ENCODE results near the gene ADGRA1. TPM values are rescaled to one million over a fixed set of nuclear protein-coding genes. Genes with fewer than 3 reads are reported as not detected.
"Not testable (repeated sequence)": the region's sequence is repeated elsewhere in the genome, so short reads cannot be mapped to it uniquely, and the experiment has no call there.

ADGRA1 gene
- polyA plus RNA-seq, 4 donors: 0.10 to 0.22 TPM; not detected in 2

- Histone ChIP-seq H3K36me3 (ENCODE audit: control insufficient read depth in 3 of 3, insufficient read depth in 2 of 3, low read depth in 1 of 3, low read length in 3 of 3) (no peaks in the 10 kb centered on the region), H3K27ac (ENCODE audit: low read depth in 1 of 3, low read length in 2 of 3) (no peak overlapping the region), H3K4me3 (ENCODE audit: low read depth in 1 of 3, low read length in 3 of 3) (no peak overlapping the region), H3K9me3 (ENCODE audit: control insufficient read depth in 2 of 2, insufficient read depth in 1 of 2, low read depth in 1 of 2, low read length in 1 of 2) (no peaks in the 10 kb centered on the region), H3K4me1 (ENCODE audit: control insufficient read depth in 3 of 3, insufficient read depth in 2 of 3, low read depth in 1 of 3, low read length in 2 of 3) (no peaks in the 10 kb centered on the region), H3K27me3 (ENCODE audit: control insufficient read depth in 3 of 3, insufficient read depth in 3 of 3, low read length in 3 of 3) (no peaks in the 10 kb centered on the region)
- DNase-seq (no peak), FAIRE-seq (no peak)
- 68 to 79% (median 73%) methylated on average over 18 of the region's 18 CpGs for WGBS, 3 donors
Measured at GRCh38 chr10:133131053-133131452, 43.3 kb downstream of the ADGRA1 start.

GRCh38 chr10:133131734-133132472, 44.2 kb downstream of the ADGRA1 start:
- no peaks in the 10 kb centered on the region for H3K9me3 ChIP-seq (ENCODE audit: control insufficient read depth in 2 of 2, insufficient read depth in 1 of 2, low read depth in 1 of 2, low read length in 1 of 2)
- no peak for DNase-seq
- H3K4me3 ChIP-seq (ENCODE audit: low read depth in 1 of 3, low read length in 3 of 3): no peak overlapping the region
- WGBS, 3 donors: 85 to 87% (median 85%) methylated on average over 41 of the region's 41 CpGs
- no peaks in the 10 kb centered on the region for H3K36me3 ChIP-seq (ENCODE audit: control insufficient read depth in 3 of 3, insufficient read depth in 2 of 3, low read depth in 1 of 3, low read length in 3 of 3)
- H3K4me1 ChIP-seq (ENCODE audit: control insufficient read depth in 3 of 3, insufficient read depth in 2 of 3, low read depth in 1 of 3, low read length in 2 of 3): no peaks in the 10 kb centered on the region
- FAIRE-seq: no peak
- no peaks in the 10 kb centered on the region for H3K27me3 ChIP-seq (ENCODE audit: control insufficient read depth in 3 of 3, insufficient read depth in 3 of 3, low read length in 3 of 3)
- H3K27ac ChIP-seq (ENCODE audit: low read depth in 1 of 3, low read length in 2 of 3): no peak overlapping the region

- Histone ChIP-seq H3K36me3 (ENCODE audit: control insufficient read depth in 3 of 3, insufficient read depth in 2 of 3, low read depth in 1 of 3, low read length in 3 of 3) (no peaks in the 10 kb centered on the region), H3K27me3 (ENCODE audit: control insufficient read depth in 3 of 3, insufficient read depth in 3 of 3, low read length in 3 of 3) (no peaks in the 10 kb centered on the region), H3K4me3 (ENCODE audit: low read depth in 1 of 3, low read length in 3 of 3) (no peak overlapping the region), H3K9me3 (ENCODE audit: control insufficient read depth in 2 of 2, insufficient read depth in 1 of 2, low read depth in 1 of 2, low read length in 1 of 2) (no peaks in the 10 kb centered on the region), H3K27ac (ENCODE audit: low read depth in 1 of 3, low read length in 2 of 3) (no peak overlapping the region), H3K4me1 (ENCODE audit: control insufficient read depth in 3 of 3, insufficient read depth in 2 of 3, low read depth in 1 of 3, low read length in 2 of 3) (no peaks in the 10 kb centered on the region)
- WGBS, 3 donors: 82 to 84% (median 83%) methylated on average over 26 of the region's 26 CpGs
- DNase-seq (no peak), FAIRE-seq (no peak)
Measured at GRCh38 chr10:133132473-133133291, 45.0 kb downstream of the ADGRA1 start.

- Histone ChIP-seq H3K27ac (ENCODE audit: low read depth in 1 of 3, low read length in 2 of 3) (no peak overlapping the region), H3K9me3 (ENCODE audit: control insufficient read depth in 2 of 2, insufficient read depth in 1 of 2, low read depth in 1 of 2, low read length in 1 of 2) (no peaks in the 10 kb centered on the region), H3K4me1 (ENCODE audit: control insufficient read depth in 3 of 3, insufficient read depth in 2 of 3, low read depth in 1 of 3, low read length in 2 of 3) (no peaks in the 10 kb centered on the region), H3K4me3 (ENCODE audit: low read depth in 1 of 3, low read length in 3 of 3) (no peak overlapping the region), H3K27me3 (ENCODE audit: control insufficient read depth in 3 of 3, insufficient read depth in 3 of 3, low read length in 3 of 3) (no peaks in the 10 kb centered on the region), H3K36me3 (ENCODE audit: control insufficient read depth in 3 of 3, insufficient read depth in 2 of 3, low read depth in 1 of 3, low read length in 3 of 3) (no peaks in the 10 kb centered on the region)
- 62 to 83% (median 73%) methylated on average over 13 to 20 of the region's 20 CpGs for WGBS, 3 donors
- FAIRE-seq (no peak), DNase-seq (no peak)
Measured at GRCh38 chr10:133133471-133134231, 45.9 kb downstream of the ADGRA1 start.

GRCh38 chr10:133134411-133135115, 46.8 kb downstream of the ADGRA1 start:
- DNase-seq (no peak), FAIRE-seq (no peak)
- H3K4me3 ChIP-seq (ENCODE audit: low read depth in 1 of 3, low read length in 3 of 3): no peak overlapping the region
- H3K36me3 ChIP-seq (ENCODE audit: control insufficient read depth in 3 of 3, insufficient read depth in 2 of 3, low read depth in 1 of 3, low read length in 3 of 3): no peaks in the 10 kb centered on the region
- no peak overlapping the region for H3K27ac ChIP-seq (ENCODE audit: low read depth in 1 of 3, low read length in 2 of 3)
- 59 to 67% (median 63%) methylated on average over 20 of the region's 20 CpGs for WGBS, 3 donors
- no peaks in the 10 kb centered on the region for H3K9me3 ChIP-seq (ENCODE audit: control insufficient read depth in 2 of 2, insufficient read depth in 1 of 2, low read depth in 1 of 2, low read length in 1 of 2)
- H3K27me3 ChIP-seq (ENCODE audit: control insufficient read depth in 3 of 3, insufficient read depth in 3 of 3, low read length in 3 of 3): no peaks in the 10 kb centered on the region
- H3K4me1 ChIP-seq (ENCODE audit: control insufficient read depth in 3 of 3, insufficient read depth in 2 of 3, low read depth in 1 of 3, low read length in 2 of 3): no peaks in the 10 kb centered on the region

- Histone ChIP-seq H3K9me3 (ENCODE audit: control insufficient read depth in 2 of 2, insufficient read depth in 1 of 2, low read depth in 1 of 2, low read length in 1 of 2) (no peaks in the 10 kb centered on the region), H3K4me3 (ENCODE audit: low read depth in 1 of 3, low read length in 3 of 3) (no peak overlapping the region), H3K27ac (ENCODE audit: low read depth in 1 of 3, low read length in 2 of 3) (no peak overlapping the region), H3K27me3 (ENCODE audit: control insufficient read depth in 3 of 3, insufficient read depth in 3 of 3, low read length in 3 of 3) (no peaks in the 10 kb centered on the region), H3K36me3 (ENCODE audit: control insufficient read depth in 3 of 3, insufficient read depth in 2 of 3, low read depth in 1 of 3, low read length in 3 of 3) (no peaks in the 10 kb centered on the region), H3K4me1 (ENCODE audit: control insufficient read depth in 3 of 3, insufficient read depth in 2 of 3, low read depth in 1 of 3, low read length in 2 of 3) (no peaks in the 10 kb centered on the region)
- 31 to 52% (median 49%) methylated on average over 8 of the region's 8 CpGs for WGBS, 3 donors
- DNase-seq (no peak), FAIRE-seq (no peak)
Measured at GRCh38 chr10:133135116-133135465, 47.4 kb downstream of the ADGRA1 start.

GRCh38 chr10:133137486-133138145, 49.9 kb downstream of the ADGRA1 start:
- H3K27ac ChIP-seq (ENCODE audit: low read depth in 1 of 3, low read length in 2 of 3); DNase-seq; H3K27me3 ChIP-seq (ENCODE audit: control insufficient read depth in 3 of 3, insufficient read depth in 3 of 3, low read length in 3 of 3); H3K4me3 ChIP-seq (ENCODE audit: low read depth in 1 of 3, low read length in 3 of 3); FAIRE-seq; H3K36me3 ChIP-seq (ENCODE audit: control insufficient read depth in 3 of 3, insufficient read depth in 2 of 3, low read depth in 1 of 3, low read length in 3 of 3); H3K4me1 ChIP-seq (ENCODE audit: control insufficient read depth in 3 of 3, insufficient read depth in 2 of 3, low read depth in 1 of 3, low read length in 2 of 3); H3K9me3 ChIP-seq (ENCODE audit: control insufficient read depth in 2 of 2, insufficient read depth in 1 of 2, low read depth in 1 of 2, low read length in 1 of 2): not testable (repeated sequence)
- 85 to 100% (median 86%) methylated on average over 3 to 12 of the region's 12 CpGs for WGBS, 3 donors
